Stimulated activated CD8-positive, alpha-beta memory T cell treated with anti-CD3 and anti-CD28 coated beads, Interleukin-12 subunit alpha, Interleukin-12 subunit beta, amount 100 ng/mL, for 24 hours (primary cell): ENCODE data around the gene ZNF547.

Source experiments
- DNase-seq: peaks from one replicate; pipeline ENCODE4 v3.0.0-alpha.2; 2020; ENCODE audit errors: extremely low read depth

The ZNF547 gene

DNA sequence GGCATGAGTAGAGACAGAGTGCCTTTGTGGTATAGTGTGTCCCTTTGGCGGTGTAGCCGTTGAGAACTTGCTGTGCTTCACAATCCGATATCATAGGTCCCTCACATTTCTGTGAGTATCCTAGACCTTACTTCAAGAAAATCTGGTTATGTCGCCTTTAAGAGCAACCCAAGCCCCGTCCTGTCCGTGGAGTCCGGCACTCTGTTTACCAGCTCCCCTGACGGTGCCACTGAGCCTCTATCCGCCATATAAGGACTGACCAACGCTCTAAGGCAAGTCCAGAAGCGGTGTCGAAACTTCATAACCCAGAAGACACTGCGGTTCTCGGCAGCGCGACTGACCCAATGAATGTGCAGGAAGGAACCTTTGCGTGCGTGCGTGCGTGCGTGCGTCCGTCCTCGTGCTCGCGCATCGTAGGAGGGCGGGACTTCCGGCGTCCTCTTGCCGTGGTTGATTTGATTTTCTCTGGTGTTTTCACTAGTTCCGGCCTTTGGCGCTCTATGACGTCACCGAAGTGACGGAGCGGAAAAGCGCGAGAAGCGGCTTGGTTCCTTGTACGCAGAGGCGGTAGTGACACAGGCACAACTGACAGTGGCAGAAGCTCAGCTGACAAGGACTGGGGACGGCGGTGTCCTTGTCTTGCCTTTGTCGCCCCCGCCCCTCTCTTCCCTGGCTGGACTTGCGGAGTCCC, at the start of gene ZNF547, which contains the start of gene TRAPPC2B:
Gene ZNF547 (plus strand): TSS at position 555 of the 691 bp plus-strand sequence. CDS start 5,005 bp downstream, outside the sequence.
Gene TRAPPC2B (plus strand): TSS at position 555 of the 691 bp plus-strand sequence. CDS start 1,283 bp downstream, outside the sequence.
- DNase-seq: peak; percentile 92

DNA sequence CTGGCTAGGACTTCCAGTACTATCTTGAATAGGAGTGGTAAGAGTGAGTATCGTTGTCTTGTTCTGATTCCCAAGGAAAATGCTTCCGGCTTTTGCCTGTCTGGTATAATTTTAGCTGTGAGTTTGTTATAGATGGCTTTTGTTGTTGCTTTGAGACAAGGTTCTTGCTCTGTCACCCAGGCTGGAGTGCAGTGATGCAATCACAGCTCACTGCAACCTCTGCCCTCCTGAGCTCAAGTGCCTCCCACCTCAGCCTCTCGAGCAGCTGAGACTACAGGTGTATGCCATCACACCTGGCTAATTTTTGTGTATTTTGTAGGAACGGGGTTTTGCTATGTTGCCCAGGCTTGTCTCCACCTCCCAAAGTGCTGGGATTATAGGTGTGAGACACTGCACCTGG, 49.2 kb upstream of the ZNF547 start:
- DNase-seq: no peak

- DNase-seq: no peak
Measured at GRCh38 chr19:57317503-57317902, 45.8 kb upstream of the ZNF547 start.

DNA sequence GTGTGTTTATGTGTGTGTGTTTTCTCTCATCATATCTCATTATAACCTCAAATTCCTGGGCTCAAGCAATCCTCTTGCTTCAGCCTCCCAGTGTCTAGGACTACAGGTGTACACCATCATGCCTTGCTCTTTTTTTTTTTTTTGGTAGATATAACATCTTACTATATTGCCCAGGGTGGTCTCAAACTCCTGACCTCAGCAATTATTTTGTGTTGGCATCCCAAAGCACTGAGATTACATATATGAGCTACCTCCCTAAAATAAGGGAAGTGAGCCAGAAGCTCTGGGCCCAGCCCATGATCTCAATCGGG, 43.5 kb upstream of the ZNF547 start:
- DNase-seq: no peak

GRCh38 chr19:57320180-57321084, 42.9 kb upstream of the ZNF547 start, which contains the start of gene ZNF543:
TSS of gene ZNF543 (plus strand) at chr19:57320472. CDS start at chr19:57320854, 382 bp downstream.
- DNase-seq: peak; percentile 80

DNA sequence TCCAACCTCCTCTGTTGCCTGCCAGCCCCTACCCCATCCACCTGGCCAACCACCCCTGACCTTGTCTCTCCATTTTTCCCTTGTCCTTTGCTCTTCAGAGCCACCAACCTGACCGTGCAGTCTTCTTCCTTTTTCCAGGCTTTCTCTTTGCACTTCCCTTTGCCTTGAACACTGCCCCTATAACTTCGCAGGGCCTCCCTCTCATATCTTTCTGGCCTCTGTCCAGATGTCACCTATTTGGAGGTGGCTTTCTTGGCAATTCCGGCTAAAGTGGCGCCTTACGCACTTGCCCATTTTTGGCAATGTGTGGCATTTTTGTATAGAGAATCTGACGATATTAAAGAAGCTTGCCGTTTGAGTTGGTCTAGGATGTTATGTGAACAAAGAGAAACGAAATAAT, 42.2 kb upstream of the ZNF547 start:
- no peak for DNase-seq

DNA sequence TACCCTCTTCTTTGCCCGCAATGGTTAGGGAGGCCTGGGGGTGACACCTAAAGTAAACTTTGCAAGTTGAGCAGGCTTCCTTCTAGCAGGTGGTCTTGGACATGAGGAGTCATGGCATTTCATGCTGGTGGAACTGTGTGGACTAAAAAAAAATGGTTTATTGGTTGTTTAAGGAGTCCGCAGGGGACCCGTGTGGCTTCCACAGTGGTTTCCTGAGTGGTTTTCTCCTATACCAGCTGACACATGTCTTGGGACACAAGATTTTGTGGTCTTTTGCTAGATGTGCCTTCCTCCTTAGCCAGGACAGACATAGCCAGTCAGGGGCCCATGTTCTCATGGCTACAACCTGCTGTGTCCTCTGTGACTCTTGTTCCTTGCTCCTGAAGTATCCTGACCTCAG, 41.6 kb upstream of the ZNF547 start:
- DNase-seq: no peak

GRCh38 chr19:57324992-57325391, 38.4 kb upstream of the ZNF547 start:
- no peak for DNase-seq

DNA sequence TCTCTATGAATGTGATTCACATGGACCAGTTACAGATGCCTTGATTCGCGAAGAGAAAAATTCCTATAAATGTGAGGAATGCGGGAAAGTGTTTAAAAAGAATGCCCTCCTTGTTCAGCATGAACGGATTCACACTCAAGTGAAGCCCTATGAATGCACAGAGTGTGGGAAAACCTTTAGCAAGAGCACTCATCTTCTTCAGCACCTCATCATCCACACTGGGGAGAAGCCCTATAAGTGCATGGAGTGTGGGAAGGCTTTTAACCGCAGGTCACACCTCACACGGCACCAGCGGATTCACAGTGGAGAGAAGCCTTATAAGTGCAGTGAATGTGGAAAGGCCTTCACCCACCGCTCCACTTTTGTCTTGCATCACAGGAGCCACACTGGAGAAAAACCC, 35.4 kb upstream of the ZNF547 start:
- no peak for DNase-seq

DNA sequence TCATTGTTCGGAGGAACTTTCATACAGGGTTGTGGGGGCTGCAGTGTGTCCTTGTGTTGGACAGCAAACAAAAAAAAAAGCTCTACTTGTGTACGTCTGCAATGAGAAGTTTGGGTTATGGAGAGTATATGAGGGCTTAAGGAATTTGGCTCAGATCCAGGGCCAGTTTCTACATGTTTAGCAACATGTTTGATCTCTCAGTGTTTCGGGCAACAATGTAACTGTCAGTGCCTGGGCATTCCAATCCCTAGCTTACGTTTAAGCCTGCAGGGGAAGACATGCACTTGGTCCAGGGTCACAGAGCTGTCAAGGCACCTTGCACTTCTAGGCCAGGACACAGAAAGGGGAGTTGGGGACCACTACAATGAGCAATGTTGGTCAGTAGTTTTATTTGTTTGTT, 29.2 kb upstream of the ZNF547 start:
- no peak for DNase-seq

DNA sequence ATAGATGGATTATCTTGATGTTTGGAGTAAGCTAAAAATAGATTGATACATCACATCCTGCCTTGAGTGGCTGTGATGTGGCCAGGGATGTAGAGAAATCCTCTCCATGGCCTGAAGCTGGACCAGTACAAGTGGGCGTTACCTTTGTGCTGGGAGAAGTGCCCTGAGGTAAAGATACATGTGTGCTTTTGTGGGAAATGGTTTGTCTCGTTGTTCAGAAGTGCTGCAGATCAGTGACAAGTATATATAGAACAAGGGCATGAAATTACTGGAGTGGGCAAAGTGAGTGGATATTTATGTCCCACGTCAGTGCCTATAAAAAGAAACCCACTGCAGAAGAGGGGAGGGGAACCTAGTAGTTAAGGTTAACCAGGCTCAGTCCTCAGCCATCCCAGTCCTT, 24.5 kb upstream of the ZNF547 start:
- no peak for DNase-seq

DNA sequence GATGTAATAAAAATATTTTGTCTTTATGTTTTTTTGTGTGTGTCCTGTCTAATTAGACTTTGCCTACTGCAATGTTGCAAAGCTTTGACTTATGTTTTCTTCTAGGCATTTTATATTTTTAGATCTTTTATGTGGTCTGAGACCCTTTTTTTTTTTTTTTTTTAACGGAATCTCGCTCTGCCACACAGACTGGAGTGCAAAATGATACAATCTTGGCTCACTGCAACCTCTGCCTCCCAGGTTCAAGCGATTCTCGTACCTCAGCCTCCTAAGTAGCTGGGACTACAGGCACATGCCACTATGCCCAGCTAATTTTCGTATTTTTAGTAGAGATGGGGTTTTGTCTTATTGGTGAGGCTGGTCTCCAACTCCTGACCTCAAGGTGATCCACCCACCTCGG, 20.8 kb upstream of the ZNF547 start:
- DNase-seq: no peak

GRCh38 chr19:57348136-57348535, 15.2 kb upstream of the ZNF547 start:
- DNase-seq: no peak

DNA sequence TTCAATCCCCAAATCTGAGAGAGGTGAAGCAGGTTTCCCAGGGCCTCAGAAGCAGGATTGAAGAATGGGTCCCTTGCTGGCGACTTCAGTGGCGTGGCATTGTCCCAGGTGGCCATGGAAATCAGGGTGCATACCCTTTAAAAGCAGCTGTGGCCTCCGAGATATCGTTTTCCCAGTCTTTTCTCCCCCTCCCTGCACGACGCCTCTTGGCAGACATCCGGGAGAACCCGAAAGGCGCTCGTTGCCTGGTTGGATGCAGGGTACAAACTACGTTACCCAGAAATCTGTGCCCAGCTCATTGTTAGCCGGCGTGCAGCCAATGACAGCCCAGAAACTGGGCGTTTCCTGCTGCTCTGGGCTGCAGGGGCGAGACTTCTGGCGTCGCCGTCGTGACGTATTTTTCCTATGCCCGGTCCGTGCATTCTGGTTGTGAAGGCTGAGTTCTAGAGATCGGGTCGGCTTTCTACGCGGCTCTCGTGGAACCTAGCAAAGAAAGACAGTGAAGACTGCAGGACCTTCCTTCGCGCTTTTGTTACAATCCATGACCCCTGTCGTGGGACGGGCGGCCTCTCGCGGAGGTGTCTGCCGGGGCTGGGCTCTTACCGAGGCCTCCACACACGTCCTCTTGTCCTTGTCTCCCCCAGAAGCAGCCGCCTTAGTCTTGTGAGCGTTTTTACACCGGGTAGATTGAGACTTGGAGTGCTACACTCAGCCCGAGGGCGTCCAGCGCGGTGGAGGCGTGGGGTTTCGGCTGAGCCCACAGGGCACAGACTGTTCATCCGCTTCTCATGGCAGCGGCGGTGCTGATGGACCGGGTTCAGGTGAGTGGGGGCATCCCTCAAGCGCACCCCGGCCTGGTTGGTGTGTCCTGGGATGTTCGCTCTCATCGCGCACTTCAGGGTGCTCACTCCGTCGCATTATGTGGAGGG, 12.2 kb upstream of the ZNF547 start, which contains the start of gene ZNF304:
Gene ZNF304 (plus strand): TSS at position 395 of the 929 bp plus-strand sequence. CDS start 394 bp downstream, at position 789.
- peak; percentile 60 for DNase-seq

DNA sequence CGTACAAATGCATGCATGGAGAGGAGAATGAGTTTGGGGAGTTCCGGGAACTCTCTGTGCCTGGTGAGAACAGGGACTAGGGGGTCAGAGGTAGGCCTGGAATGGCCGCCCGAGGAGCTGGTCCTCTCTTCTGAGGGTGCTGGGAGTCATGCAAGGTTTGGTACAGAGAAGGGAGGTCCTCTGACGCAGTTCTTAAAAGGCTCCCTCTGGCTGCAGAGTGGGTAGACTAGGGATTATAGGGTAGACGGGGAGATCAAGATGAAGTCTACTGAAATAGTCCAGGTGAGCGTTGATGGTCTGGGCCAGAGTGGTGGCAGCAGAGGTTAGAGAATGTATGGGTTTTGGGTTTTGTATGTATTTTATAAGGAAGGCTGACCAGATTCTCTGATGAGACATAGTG, 11.5 kb upstream of the ZNF547 start:
- no peak for DNase-seq

GRCh38 chr19:57355916-57356315, 7.4 kb upstream of the ZNF547 start:
- DNase-seq: no peak

DNA sequence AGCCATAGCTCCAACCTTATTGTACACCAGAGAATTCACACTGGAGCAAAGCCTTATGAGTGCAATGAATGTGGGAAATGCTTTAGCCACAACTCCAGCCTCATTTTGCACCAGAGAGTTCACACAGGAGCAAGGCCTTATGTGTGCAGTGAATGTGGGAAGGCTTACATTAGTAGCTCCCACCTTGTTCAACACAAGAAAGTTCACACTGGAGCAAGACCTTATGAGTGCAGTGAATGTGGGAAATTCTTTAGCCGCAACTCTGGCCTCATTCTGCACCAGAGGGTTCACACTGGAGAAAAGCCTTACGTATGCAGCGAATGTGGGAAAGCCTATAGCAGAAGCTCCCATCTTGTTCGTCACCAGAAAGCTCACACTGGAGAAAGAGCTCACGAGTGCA, 5.9 kb upstream of the ZNF547 start:
- no peak for DNase-seq

GRCh38 chr19:57359300-57359699, 4.1 kb upstream of the ZNF547 start:
- no peak for DNase-seq

DNA sequence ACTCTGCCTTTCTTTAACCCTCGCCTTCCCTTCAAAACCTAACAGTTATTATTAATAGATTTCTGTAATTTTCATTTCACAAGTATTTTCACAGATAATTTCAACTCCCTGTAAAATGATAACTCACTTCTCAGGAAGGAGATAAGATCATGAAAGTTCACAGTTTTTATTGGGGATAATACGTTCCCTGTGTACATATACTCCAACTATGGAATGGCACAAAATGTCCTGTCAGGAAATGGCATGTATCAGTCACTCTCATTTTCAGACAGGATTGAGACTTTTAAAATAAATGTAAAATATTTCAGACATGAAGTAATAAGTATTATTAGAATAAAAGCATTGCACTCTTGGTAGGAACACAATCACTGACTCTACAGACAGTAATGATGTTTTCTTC, 932 bp upstream of the ZNF547 start:
- DNase-seq: no peak

DNA sequence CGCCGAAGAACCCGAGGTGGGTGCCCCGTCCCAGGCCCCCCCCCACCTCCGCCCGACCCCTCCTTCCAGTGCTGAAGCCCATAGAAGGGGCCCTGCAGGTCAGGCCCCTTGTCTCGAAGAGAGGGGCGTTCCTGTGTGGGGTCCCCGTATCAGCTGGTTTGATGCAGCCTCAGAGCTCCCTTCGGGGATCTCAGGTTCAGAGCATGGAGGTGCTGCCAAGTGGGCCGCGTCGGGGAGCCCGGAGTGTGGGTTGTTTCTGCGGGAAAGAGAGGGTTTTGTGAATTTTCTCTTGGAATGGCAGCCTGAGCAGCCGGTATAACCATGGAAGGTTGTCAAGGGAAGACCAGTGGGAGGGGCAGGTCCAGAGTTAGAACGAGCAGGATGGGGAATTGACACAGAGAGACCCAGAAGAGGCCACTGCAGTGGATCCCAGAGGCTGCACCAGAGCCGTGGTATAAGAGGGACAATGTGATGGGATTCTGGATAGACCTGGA, 384 bp downstream of the ZNF547 start:
- DNase-seq: no peak

DNA sequence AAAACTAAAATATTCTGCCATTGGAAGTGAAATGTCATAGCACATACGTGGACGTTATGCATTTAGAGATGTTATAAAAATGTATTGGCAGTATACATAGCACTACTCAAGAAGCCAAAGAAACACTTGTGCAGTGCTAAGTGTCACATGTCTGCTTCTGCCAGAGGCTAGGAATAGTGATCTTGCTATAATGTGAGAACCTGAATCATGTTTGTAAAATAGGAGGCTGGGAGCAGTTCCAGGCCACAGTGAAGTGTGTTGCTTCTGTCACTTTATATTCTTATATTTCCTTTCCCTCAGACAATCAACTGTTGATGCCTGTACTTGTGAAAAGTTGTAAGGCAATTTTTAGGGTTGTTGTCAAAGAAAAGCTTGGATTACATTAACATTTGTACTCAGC, 3.4 kb downstream of the ZNF547 start:
- DNase-seq: no peak

- no peak for DNase-seq
Measured at GRCh38 chr19:57374179-57374578, 10.8 kb downstream of the ZNF547 start.
